Cardiac septum (tissue), 1 donor: ENCODE measurements around the gene FAM170B. TPM values are rescaled to one million over a fixed set of nuclear protein-coding genes. Genes with fewer than 3 reads are reported as not detected.
A peak's percentile ranks its signal among the peaks of the same experiment; 100 is the strongest.

Source experiments
- DNase-seq: peaks from one replicate; pipeline ENCODE4 v3.0.0-alpha.2; 2020; ENCODE audit warnings: low spot score
- intact Hi-C: fragments of 100-400 bp; cut with DNase I; formaldehyde crosslinking; loops from one replicate; pipeline ENCODE4 v1.14.0; 2022
- total RNA-seq: library from RNA; stranded (reverse); fragmentation: NEBNext Ultra II Directional; extraction: Animal tissue kit (Norgen Biotek cat#: 25700); gene quantifications from one replicate; pipeline ENCODE4 v1.2.1, GENCODE V29; 2021
- donor health status: DM: no; HTN: no; CAD: no.

FAM170B gene
- total RNA-seq, 1 donor from 2014 or later, result not detected

DNA sequence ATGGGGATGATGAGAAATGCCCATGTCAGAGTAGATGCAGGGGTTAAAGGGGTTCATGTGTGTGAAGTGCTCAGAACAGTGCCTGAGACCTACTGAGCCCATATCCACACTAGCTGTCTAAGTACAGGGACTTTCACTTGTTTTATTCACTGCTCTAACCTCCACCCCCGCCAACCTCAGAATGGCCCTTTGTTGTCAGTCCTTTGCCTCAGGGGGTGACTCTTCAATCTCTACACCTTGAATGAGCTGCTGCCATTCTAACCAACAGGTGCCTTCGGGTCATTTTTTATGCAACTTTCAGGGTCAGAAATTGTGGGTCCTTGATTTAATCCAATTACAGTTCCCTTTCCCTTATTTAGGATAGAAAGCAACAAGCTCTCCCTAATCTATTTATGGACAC, 44.7 kb downstream of the FAM170B start:
- intact Hi-C loops, result no loop called here
- no peak for DNase-seq

DNA sequence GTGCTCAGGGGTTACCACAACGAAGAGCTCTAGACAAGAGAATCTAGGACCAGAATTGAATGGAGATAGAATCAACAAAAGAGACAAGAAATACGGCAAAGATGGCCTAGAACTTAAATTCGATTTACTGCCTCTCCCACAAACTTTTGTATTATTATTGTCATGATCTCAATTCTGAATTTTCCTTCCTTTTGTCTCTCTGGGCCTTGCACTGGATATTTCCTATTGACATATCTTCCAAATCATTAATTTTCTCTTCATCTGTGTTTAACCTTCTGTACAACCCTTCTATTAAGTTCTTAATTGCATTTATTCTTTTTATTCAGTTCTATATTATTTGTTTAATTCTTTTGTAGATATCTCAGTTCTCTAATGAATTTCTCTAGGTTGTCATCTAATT, 46.9 kb downstream of the FAM170B start:
- intact Hi-C loops, result no loop called here
- DNase-seq, result no peak

DNA sequence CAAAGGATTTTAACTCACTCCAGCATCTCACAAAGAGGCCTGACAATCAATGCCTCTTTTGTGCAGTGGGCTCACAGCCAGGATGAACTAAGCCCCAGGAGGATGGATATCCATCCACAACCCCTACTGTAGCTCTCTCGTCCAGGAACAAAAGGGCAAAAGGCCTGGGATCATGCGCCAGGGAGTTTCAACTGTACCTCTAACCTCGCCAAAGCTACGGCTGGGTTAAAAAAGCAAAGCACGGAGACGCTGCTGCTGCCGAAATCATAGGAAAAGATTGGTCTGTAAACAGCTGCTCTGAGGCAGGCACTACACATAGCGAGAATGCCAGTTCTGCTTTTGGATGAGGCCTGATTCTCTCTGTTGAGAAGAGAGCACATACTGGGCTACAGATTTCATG, 50.6 kb downstream of the FAM170B start:
- DNase-seq, result no peak
- intact Hi-C loops, result loop anchor here (2.0 kb wide), 1 partner anchor 30 kb away; no protein-coding TSS in a partner anchor

DNA sequence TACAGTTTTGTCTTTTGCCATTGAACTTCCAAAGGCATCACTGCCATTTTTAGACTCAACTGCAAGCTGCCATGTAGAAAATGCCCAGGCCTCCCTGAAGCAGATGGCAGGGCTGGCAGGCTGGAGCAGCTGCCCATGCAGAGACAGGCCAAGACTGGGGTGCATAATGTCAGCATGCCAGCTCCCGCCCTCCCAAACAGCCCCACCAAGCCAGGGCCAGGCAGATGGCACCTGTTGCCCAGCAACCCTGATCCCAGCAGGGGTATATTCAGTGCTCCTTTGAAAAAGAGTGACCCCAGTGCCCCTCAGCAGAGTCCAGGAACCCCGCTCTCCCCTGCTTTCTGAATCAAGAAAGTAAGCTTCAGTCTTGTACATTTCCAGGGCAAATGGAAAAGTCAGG, 51.1 kb downstream of the FAM170B start:
- intact Hi-C loops, result loop anchor here (2.0 kb wide), 1 partner anchor 30 kb away; no protein-coding TSS in a partner anchor
- peak; percentile 83 for DNase-seq

DNA sequence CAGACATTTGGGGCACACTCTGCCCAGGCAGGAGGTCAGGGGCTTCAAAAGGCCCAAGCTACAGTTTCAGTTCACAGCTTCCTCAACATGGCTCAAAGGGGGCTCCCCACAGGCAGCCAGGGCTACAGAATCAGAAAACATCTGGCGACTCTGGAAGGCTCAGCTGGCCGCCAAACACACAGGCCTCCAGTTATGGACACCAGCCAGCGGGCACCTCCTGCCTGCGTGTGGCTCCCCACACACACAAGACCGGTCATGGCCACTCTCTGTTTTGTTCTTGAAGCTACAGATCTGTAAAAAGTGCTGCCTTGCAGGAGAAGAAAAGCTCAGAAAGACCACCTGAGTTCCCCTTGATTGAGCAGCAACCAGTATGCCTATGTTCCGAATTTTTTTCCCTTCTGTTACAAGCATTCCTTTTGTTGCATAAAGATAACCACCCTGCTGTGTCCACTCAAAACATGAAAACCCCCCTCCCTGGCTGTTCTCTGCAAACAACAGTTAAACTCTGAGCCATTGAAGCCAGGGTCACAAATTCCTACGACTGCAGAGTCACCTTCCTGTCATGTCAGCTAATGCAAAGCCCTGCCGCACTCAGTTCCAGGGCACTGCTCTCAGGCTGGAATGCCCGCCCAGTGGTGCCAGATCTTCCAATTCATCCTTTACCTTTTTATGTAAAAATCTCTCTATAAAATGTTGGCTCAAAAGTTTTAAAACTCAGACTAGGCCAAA, 52.1 kb downstream of the FAM170B start:
- DNase-seq, result no peak
- intact Hi-C loops, result loop anchor here (2.0 kb wide), 1 partner anchor 31 kb away; no protein-coding TSS in a partner anchor

Other genes starting within 250 kb of the FAM170B start
- gene LRRC18, start 194.2 kb downstream of the FAM170B start, total RNA-seq, result not detected
- gene VSTM4, start 18.5 kb downstream of the FAM170B start, total RNA-seq, result 24.4 TPM
- gene TMEM273, start 54.4 kb upstream of the FAM170B start, total RNA-seq, result 16.6 TPM
- gene C10orf71, start 165.1 kb upstream of the FAM170B start, total RNA-seq, result 163 TPM